Upper lobe of left lung (tissue), 6 donors: ENCODE results near the gene P2RY6. TPM values are rescaled to one million over a fixed set of nuclear protein-coding genes. Genes with fewer than 3 reads are reported as not detected.
A peak's percentile ranks its signal among the peaks of the same experiment; 100 is the strongest.

ENCODE experiments used
- ATAC-seq, 2 donors: fragments of 200-7000 bp; cut with Tn5 transposase; one replicate each; pipeline ENCODE4 v1.9.1; 2022; ENCODE audit warnings: mild to moderate bottlenecking in 2 of 2, moderate library complexity in 2 of 2; ENCODE audit not compliant: low FRiP score in 2 of 2
- DNase-seq, 2 donors: peaks; one replicate each; pipeline ENCODE4 v3.0.0-alpha.2; 2019 to 2020
- H3K27ac ChIP-seq, 4 donors: fragments of 200-600 bp; sonication (generic); one replicate each; pipeline ENCODE4 v1.5.1; 2016 to 2019
- H3K27me3 ChIP-seq, 4 donors: fragments of 200-600 bp; sonication (generic); one replicate each; pipeline ENCODE4 v1.5.1; 2017 to 2019
- H3K36me3 ChIP-seq, 4 donors: fragments of 200-600 bp; sonication (generic); one replicate each; pipeline ENCODE4 v1.5.1; 2016 to 2019
- H3K4me1 ChIP-seq, 4 donors: fragments of 200-600 bp; sonication (generic); one replicate each; pipeline ENCODE4 v1.5.1; 2018 to 2019
- H3K4me3 ChIP-seq, 4 donors: fragments of 200-600 bp; sonication (generic); one replicate each; pipeline ENCODE4 v1.5.1; 2017 to 2019; ENCODE audit warnings: mild to moderate bottlenecking in 2 of 4, moderate library complexity in 1 of 4
- H3K9me3 ChIP-seq, 4 donors: fragments of 200-600 bp; sonication (generic); one replicate each; pipeline ENCODE4 v1.5.1; 2018 to 2019
- CTCF ChIP-seq, 6 experiments: fragments of 450-650 bp in 4 of 6; fragments of 200-600 bp in 2 of 6; sonication (generic) in 2 of 6; IDR thresholded peaks; one replicate each; pipeline ENCODE4 v1.5.1; 2016 to 2019; ENCODE audit warnings: antibody characterized with exemption in 6 of 6
- EP300 ChIP-seq, 4 donors: sonication (generic); formaldehyde crosslinking; IDR thresholded peaks; one replicate each; pipeline ENCODE4 v1.5.1; 2017; ENCODE audit warnings: antibody characterized with exemption in 4 of 4, control low read depth in 2 of 4
- POLR2A ChIP-seq, 4 donors: fragments of 450-650 bp; IDR thresholded peaks; one replicate each; pipeline ENCODE4 v1.5.1; 2016 to 2017; ENCODE audit warnings: antibody characterized with exemption in 4 of 4, mild to moderate bottlenecking in 2 of 4
- POLR2AphosphoS5 ChIP-seq, 2 donors: sonication (generic); formaldehyde crosslinking; IDR thresholded peaks; one replicate each; pipeline ENCODE4 v1.5.1; 2017; ENCODE audit warnings: antibody characterized with exemption in 2 of 2
- WGBS, 2 donors: methylation state at CpG; one replicate each; pipeline ENCODE4 v1.1.5; 2017 to 2018; 5-methylcytosine and 5-hydroxymethylcytosine counted together
- total RNA-seq, 6 donors: library from RNA; depleted of rRNA in 4 of 6; stranded (reverse); fragments of >200 nt in 4 of 6; gene quantifications; one replicate each; pipeline versions ENCODE4 v1.1.0 to v1.2.1, GENCODE V29; 2016 to 2021
- donor health status: DM: no; HTN: no; CAD: no; lungs with moderate emphysema.
- donor health status: DM: no; HTN: yes; CAD: no; lungs with severe emphysema.

P2RY6 gene
- total RNA-seq, 6 donors from 2014 or later = 0.30 to 5.3 (median 1.4) TPM; not detected in 1

GRCh38 chr11:73233692-73234470 is 38.3 kb upstream of the P2RY6 start:
- Histone ChIP-seq H3K4me3 (no peak overlapping the region), H3K27ac (no peak overlapping the region), H3K27me3 (no peaks in the 10 kb centered on the region), H3K36me3 (peaks cover 0 to 8% (median 0%) of the 10 kb centered on the region in 4 donors), H3K9me3 (no peaks in the 10 kb centered on the region), H3K4me1 (peaks cover 0 to 22% (median 3%) of the 10 kb centered on the region in 4 donors)
- ATAC-seq (no peak), DNase-seq (no peak)
- WGBS, 2 donors = 89 to 93% methylated on average over 13 to 23 of the region's 23 CpGs
- TF ChIP-seq POLR2A (IDR thresholded peaks at IDR 0.05) (no peak), CTCF (IDR thresholded peaks at IDR 0.05) (no peak), POLR2AphosphoS5 (IDR thresholded peaks at IDR 0.05) (no peak), EP300 (IDR thresholded peaks at IDR 0.05) (no peak)

- H3K9me3 ChIP-seq = no peaks in the 10 kb centered on the region
- 95 to 97% methylated on average over 50 to 56 of the region's 56 CpGs for WGBS, 2 donors
- DNase-seq = peak in 1 of 2 donors; percentile 85
- peaks cover 0 to 16% (median under 1%) of the 10 kb centered on the region in 4 donors for H3K4me1 ChIP-seq
- TF ChIP-seq POLR2A (IDR thresholded peaks at IDR 0.05) = no peak
- TF ChIP-seq CTCF (IDR thresholded peaks at IDR 0.05) = no peak
- TF ChIP-seq POLR2AphosphoS5 (IDR thresholded peaks at IDR 0.05) = no peak
- TF ChIP-seq EP300 (IDR thresholded peaks at IDR 0.05) = no peak
- H3K27me3 ChIP-seq = no peaks in the 10 kb centered on the region
- H3K36me3 ChIP-seq = peaks cover 0 to 8% (median 0%) of the 10 kb centered on the region in 4 donors
- no peak overlapping the region for H3K27ac ChIP-seq
- no peak for ATAC-seq
- no peak overlapping the region for H3K4me3 ChIP-seq
Measured at GRCh38 chr11:73234471-73235181, 37.5 kb upstream of the P2RY6 start.

GRCh38 chr11:73235236-73235786 is 36.8 kb upstream of the P2RY6 start:
- WGBS, 2 donors = 86 to 100% methylated on average over 3 to 8 of the region's 8 CpGs
- DNase-seq = no peak
- H3K36me3 ChIP-seq = peaks cover 0 to 8% (median 0%) of the 10 kb centered on the region in 4 donors
- H3K4me1 ChIP-seq = peaks cover 5 to 9% (median 7%) of the 10 kb centered on the region in 4 donors
- ATAC-seq = no peak
- H3K27ac ChIP-seq = no peak overlapping the region
- TF ChIP-seq POLR2AphosphoS5 (IDR thresholded peaks at IDR 0.05) = no peak
- no peak for TF ChIP-seq EP300 (IDR thresholded peaks at IDR 0.05)
- TF ChIP-seq POLR2A (IDR thresholded peaks at IDR 0.05) = no peak
- no peak for TF ChIP-seq CTCF (IDR thresholded peaks at IDR 0.05)
- no peak overlapping the region for H3K4me3 ChIP-seq
- H3K27me3 ChIP-seq = no peaks in the 10 kb centered on the region
- no peaks in the 10 kb centered on the region for H3K9me3 ChIP-seq

- H3K4me3 ChIP-seq = no peak overlapping the region
- H3K27ac ChIP-seq = peak overlapping the region in 1 of 4 donors; percentile 12
- H3K36me3 ChIP-seq = peaks cover 0 to 8% (median 0%) of the 10 kb centered on the region in 4 donors
- H3K9me3 ChIP-seq = no peaks in the 10 kb centered on the region
- H3K27me3 ChIP-seq = no peaks in the 10 kb centered on the region
- TF ChIP-seq EP300 (IDR thresholded peaks at IDR 0.05) (no peak), CTCF (IDR thresholded peaks at IDR 0.05) (no peak), POLR2A (IDR thresholded peaks at IDR 0.05) (no peak), POLR2AphosphoS5 (IDR thresholded peaks at IDR 0.05) (no peak)
- ATAC-seq = no peak
- WGBS, 2 donors = 79 to 86% methylated on average over 3 to 4 of the region's 4 CpGs
- H3K4me1 ChIP-seq = peaks cover 11 to 13% (median 12%) of the 10 kb centered on the region in 4 donors
- no peak for DNase-seq
Measured at GRCh38 chr11:73236205-73236765, 35.9 kb upstream of the P2RY6 start.
